ENCODE data around the gene CCL22.

GRCh38 chr16:57383276-57384247 lies 25.0 kb downstream of the CCL22 start:
- no peak for TF ChIP-seq NFIC (IDR thresholded peaks at IDR 0.05)
- no peak for TF ChIP-seq CEBPB (IDR thresholded peaks at IDR 0.05)
- TF ChIP-seq REST (IDR thresholded peaks at IDR 0.05; ENCODE audit: low read depth) = no peak
- TF ChIP-seq MAX (IDR thresholded peaks at IDR 0.05) = no peak
- no peak for TF ChIP-seq TAF1 (IDR thresholded peaks at IDR 0.05; ENCODE audit: low read depth)
- TF ChIP-seq EP300 (IDR thresholded peaks at IDR 0.05; ENCODE audit: borderline replicate concordance) = no peak
- no peak for TF ChIP-seq ZBTB7A (IDR thresholded peaks at IDR 0.05; ENCODE audit: low read depth)
- no peak for TF ChIP-seq FOXM1 (IDR thresholded peaks at IDR 0.05; ENCODE audit: borderline replicate concordance, low read depth)
- no peak for TF ChIP-seq YY1 (IDR thresholded peaks at IDR 0.05; ENCODE audit: low read depth)
- no peak for TF ChIP-seq USF1 (IDR thresholded peaks at IDR 0.05)
- no peak for TF ChIP-seq CREB1 (IDR thresholded peaks at IDR 0.05; ENCODE audit: low read depth)
- no peak for TF ChIP-seq RAD21 (IDR thresholded peaks at IDR 0.05; ENCODE audit: low read depth)

Measured in Ishikawa (cell line).